GM12878 (cell line): ENCODE results near the gene AOPEP. TPM values are rescaled to one million over a fixed set of nuclear protein-coding genes. Genes with fewer than 3 reads are reported as not detected.
A peak's percentile ranks its signal among the peaks of the same experiment; 100 is the strongest.

Experiments
- ATAC-seq: fragments of 200-7000 bp; cut with Tn5 transposase; 3 replicates; pipeline ENCODE4 v1.9.1; 2020; ENCODE audit warnings: mild to moderate bottlenecking, moderate library complexity
- BruUV-seq: library from RNA; stranded (reverse); fragments of 400-500 nt; replicated peaks from 2 replicates; lab custom pipeline; 2021; lab: Mats Ljungman, UMichigan
- CTCF ChIA-PET: fragments of 300-600 bp; sonication (Branson Sonifier 250); formaldehyde crosslinking; extraction: SDS; loops from one replicate; lab custom pipeline; 2021; ENCODE audit warnings: inconsistent platforms; lab: Yijun Ruan, JAX
- POLR2A ChIA-PET: fragments of 350-600 bp; formaldehyde crosslinking; extraction: SDS; loops from one replicate; lab custom pipeline; 2021; ENCODE audit warnings: inconsistent platforms; lab: Charles Lee
- RAD21 ChIA-PET: fragments of 300-600 bp; sonication (Branson Sonifier 250); formaldehyde crosslinking; loops from one replicate; lab custom pipeline; 2023; ENCODE audit warnings: antibody characterized with exemption; ENCODE audit not compliant: unreplicated experiment; lab: Charles Lee
- SMC1A ChIA-PET: fragments of 300-600 bp; sonication (Branson Sonifier 250); formaldehyde crosslinking; loops from one replicate; lab custom pipeline; 2023; ENCODE audit not compliant: unreplicated experiment, uncharacterized antibody; lab: Charles Lee
- DNase-seq: peaks from one replicate; pipeline ENCODE4 v3.0.0-alpha.2; 2011; ENCODE audit warnings: low read depth, low spot score
- FAIRE-seq: peaks from 3 replicates; lab custom pipeline; 2011; peaks lifted over from hg19 to GRCh38; lab: Jason Lieb, UNC
- H2AFZ ChIP-seq: 2 replicates; pipeline ENCODE4 v1.6.0; 2011; ENCODE audit warnings: low read depth, low read length, control low read depth; ENCODE audit not compliant: control insufficient read depth
- H3K27ac ChIP-seq: 2 replicates; pipeline ENCODE4 v1.5.1; 2011; ENCODE audit warnings: control low read depth; ENCODE audit not compliant: control insufficient read depth, insufficient read depth
- H3K27me3 ChIP-seq, 2 experiments: replicated peaks in 1 of 2; 2 replicates each; pipeline versions ENCODE4 v1.6.0 to v1.6.1; 2011; ENCODE audit warnings: low read length in 1 of 2; ENCODE audit not compliant: control insufficient read depth in 2 of 2, insufficient read depth in 2 of 2
- H3K36me3 ChIP-seq, 2 experiments: 2 replicates each; pipeline ENCODE4 v1.5.1; 2011; ENCODE audit warnings: low read length in 1 of 2; ENCODE audit not compliant: control insufficient read depth in 2 of 2, insufficient read depth in 2 of 2
- H3K4me1 ChIP-seq: 2 replicates; pipeline ENCODE4 v1.6.1; 2011; ENCODE audit warnings: mild to moderate bottlenecking, low read length, moderate library complexity, mixed read lengths; ENCODE audit not compliant: control insufficient read depth, insufficient read depth
- H3K4me2 ChIP-seq: 2 replicates; pipeline ENCODE4 v1.6.0; 2011; ENCODE audit warnings: control low read depth; ENCODE audit not compliant: control insufficient read depth, insufficient read depth
- H3K4me3 ChIP-seq: fragments of 200-600 bp; sonication (generic); 2 replicates; pipeline ENCODE4 v1.5.1; 2016
- H3K79me2 ChIP-seq: 2 replicates; pipeline ENCODE4 v1.6.0; 2011; ENCODE audit warnings: low read length; ENCODE audit not compliant: control insufficient read depth, insufficient read depth
- H3K9ac ChIP-seq: 2 replicates; pipeline ENCODE4 v1.8.0; 2011; ENCODE audit warnings: low read length, control low read depth, mixed read lengths; ENCODE audit not compliant: control insufficient read depth, insufficient read depth
- H3K9me3 ChIP-seq: replicated peaks from 3 replicates; pipeline ENCODE4 v1.5.1; 2011; ENCODE audit warnings: mild to moderate bottlenecking, low read length; ENCODE audit not compliant: control insufficient read depth, insufficient read depth
- H4K20me1 ChIP-seq: 2 replicates; pipeline ENCODE4 v1.6.0; 2011; ENCODE audit not compliant: control insufficient read depth, insufficient read depth
- BHLHE40 ChIP-seq, 2 experiments: fragments of 450-650 bp in 1 of 2; IDR thresholded peaks; 2 replicates each; pipeline ENCODE4 v1.6.1; 2011 to 2017; ENCODE audit warnings: low read depth in 2 of 2, borderline replicate concordance in 1 of 2, improper control_type of control experiment in 1 of 2, low read length in 1 of 2, mild to moderate bottlenecking in 1 of 2
- BRCA1 ChIP-seq: IDR thresholded peaks from 2 replicates; pipeline ENCODE4 v1.6.1; 2011; ENCODE audit warnings: low read depth, low read length, improper control_type of control experiment
- CREM ChIP-seq: IDR thresholded peaks from 2 replicates; pipeline ENCODE4 v1.6.1; 2014; ENCODE audit warnings: antibody characterized with exemption, low read depth
- EGR1 ChIP-seq, 2 experiments: IDR thresholded peaks; 1 replicate in 1 of 2; 2 replicates in 1 of 2; pipeline ENCODE4 v1.6.1; 2011 to 2012; ENCODE audit warnings: low read depth in 2 of 2, low read length in 2 of 2, borderline replicate concordance in 1 of 2, mild to moderate bottlenecking in 1 of 2, moderate library complexity in 1 of 2
- IRF5 ChIP-seq: fragments of 450-650 bp; IDR thresholded peaks from 2 replicates; pipeline ENCODE4 v1.6.1; 2017; ENCODE audit warnings: borderline replicate concordance
- LARP7 ChIP-seq: fragments of 450-650 bp; IDR thresholded peaks from 2 replicates; pipeline ENCODE4 v1.6.1; 2017; ENCODE audit warnings: mild to moderate bottlenecking
- NRF1 ChIP-seq: conservative IDR thresholded peaks from 2 replicates; pipeline ENCODE4 v1.6.1; 2011; ENCODE audit warnings: mild to moderate bottlenecking, low read depth, low read length, improper control_type of control experiment
- RBBP5 ChIP-seq: fragments of 200-600 bp; sonication (generic); conservative IDR thresholded peaks from 2 replicates; pipeline ENCODE4 v1.6.1; 2016
- SIX5 ChIP-seq: IDR thresholded peaks from 2 replicates; pipeline ENCODE4 v1.6.1; 2011; ENCODE audit warnings: mild to moderate bottlenecking, low read depth, low read length, moderate library complexity; ENCODE audit not compliant: severe bottlenecking
- ZBTB11 ChIP-seq: fragments of 450-650 bp; formaldehyde crosslinking; IDR thresholded peaks from 2 replicates; pipeline ENCODE4 v1.5.0; 2022; ENCODE audit warnings: mild to moderate bottlenecking, missing genetic modification characterization
- WGBS: methylation state at CpG from one replicate; pipeline ENCODE4 v1.1.6; 2016; ENCODE audit warnings: low lambda C conversion rate; ENCODE audit not compliant: insufficient replicate concordance, insufficient coverage; ENCODE audit errors: missing lambda C conversion rate; 5-methylcytosine and 5-hydroxymethylcytosine counted together
- in situ Hi-C: fragments of 300-500 bp; cut with MboI; formaldehyde crosslinking; loops from 9 replicates; pipeline ENCODE4 v1.14.3; 2018; ENCODE audit warnings: mixed read lengths
- intact Hi-C: fragments of 100-400 bp; cut with micrococcal nuclease; formaldehyde crosslinking; loops from one replicate; pipeline ENCODE4 v1.14.2; 2022; ENCODE audit not compliant: unreplicated experiment
- polyA plus RNA-seq, 11 experiments: library from polyadenylated mRNA; depleted of rRNA in 4 of 11; unstranded in 6 of 11; stranded (reverse) in 5 of 11; fragments of >200 nt; fragmentation: Nextera tagmentation in 4 of 11; fragmentation: Illumina TruSeq in 1 of 11; extraction: Ambion mirVana in 4 of 11; extraction: Trizol in 1 of 11; gene quantifications; 1 replicate in 1 of 11; 2 replicates in 10 of 11; pipeline versions ENCODE4 v1.2.1 to v1.2.3, GENCODE V29; 2011 to 2016; ENCODE audit warnings: inconsistent platforms in 2 of 11, missing spikeins in 2 of 11, low read depth in 1 of 11
- total RNA-seq, 4 experiments: library from RNA; depleted of rRNA in 3 of 4; stranded (reverse); fragments of >200 nt in 3 of 4; fragmentation: Illumina TruSeq in 1 of 4; extraction: Trizol in 1 of 4; gene quantifications; 2 replicates each; pipeline versions ENCODE4 v1.2.1 to v1.2.3, GENCODE V29; 2013 to 2021
- TF ChIP-seq, protein P1 (sequence below): fragments of 450-650 bp; IDR thresholded peaks from 2 replicates; pipeline ENCODE4 v1.6.1; 2017; ENCODE audit warnings: mild to moderate bottlenecking
- TF ChIP-seq, protein P2 (sequence below): IDR thresholded peaks from 2 replicates; pipeline ENCODE4 v1.6.1; 2012; ENCODE audit warnings: low read length, inconsistent platforms
- TF ChIP-seq, protein P3 (sequence below): fragments of 450-650 bp; formaldehyde crosslinking; IDR thresholded peaks from 2 replicates; pipeline ENCODE4 v1.4.0; 2022; ENCODE audit warnings: mild to moderate bottlenecking, moderate library complexity

Gene AOPEP
- total and polyA plus RNA-seq, 10 of the 15 experiments (the other 5 are each of a cell fraction or from before 2014, with no cell fraction given) = 2.3 to 16.9 (median 10.1) TPM

GRCh38 chr9:94847486-94847885, 121.0 kb downstream of the AOPEP start:
- FAIRE-seq (no peak), DNase-seq (no peak), ATAC-seq (peak; percentile 28; the same call in 1 of the 3 replicates)
- Histone ChIP-seq H3K9me3 (no peaks in the 10 kb centered on the region), H3K4me1 (no peaks in the 10 kb centered on the region), H2AFZ (no peak overlapping the region), H3K4me2 (no peak overlapping the region), H3K36me3 (no peaks in the 10 kb centered on the region), H3K4me3 (no peak overlapping the region), H3K27me3 (no peaks in the 10 kb centered on the region), H3K27ac (no peak overlapping the region), H4K20me1 (no peaks in the 10 kb centered on the region), H3K9ac (no peak overlapping the region), H3K79me2 (no peaks in the 10 kb centered on the region)
- ChIA-PET SMC1A (interaction anchor here (1.3 to 3.2 kb wide), 2 partner anchors 13 to 40 kb away, joined by 3 to 10 read pairs; no protein-coding TSS in a partner anchor), POLR2A (no interaction called here), RAD21 (no interaction called here), CTCF (no interaction called here)
- in situ Hi-C loops (no loop called here), intact Hi-C loops (no loop called here)
- 70% methylated on average over 3 of the region's 3 CpGs for WGBS
- no TSS peak for BruUV-seq
- TF ChIP-seq ZBTB11 (no peak), CREM (no peak), BRCA1 (no peak), NRF1 (no peak), SIX5 (no peak), IRF5 (no peak), LARP7 (no peak), EGR1 (IDR thresholded peaks at IDR 0.05; ENCODE audit: borderline replicate concordance in 1 of 2, low read depth in 2 of 2, low read length in 2 of 2) (no peak), BHLHE40 (IDR thresholded peaks at IDR 0.05; ENCODE audit: borderline replicate concordance in 1 of 2, low read depth in 2 of 2, low read length in 1 of 2) (no peak), RBBP5 (no peak)
- TF ChIP-seq, protein P1, sequence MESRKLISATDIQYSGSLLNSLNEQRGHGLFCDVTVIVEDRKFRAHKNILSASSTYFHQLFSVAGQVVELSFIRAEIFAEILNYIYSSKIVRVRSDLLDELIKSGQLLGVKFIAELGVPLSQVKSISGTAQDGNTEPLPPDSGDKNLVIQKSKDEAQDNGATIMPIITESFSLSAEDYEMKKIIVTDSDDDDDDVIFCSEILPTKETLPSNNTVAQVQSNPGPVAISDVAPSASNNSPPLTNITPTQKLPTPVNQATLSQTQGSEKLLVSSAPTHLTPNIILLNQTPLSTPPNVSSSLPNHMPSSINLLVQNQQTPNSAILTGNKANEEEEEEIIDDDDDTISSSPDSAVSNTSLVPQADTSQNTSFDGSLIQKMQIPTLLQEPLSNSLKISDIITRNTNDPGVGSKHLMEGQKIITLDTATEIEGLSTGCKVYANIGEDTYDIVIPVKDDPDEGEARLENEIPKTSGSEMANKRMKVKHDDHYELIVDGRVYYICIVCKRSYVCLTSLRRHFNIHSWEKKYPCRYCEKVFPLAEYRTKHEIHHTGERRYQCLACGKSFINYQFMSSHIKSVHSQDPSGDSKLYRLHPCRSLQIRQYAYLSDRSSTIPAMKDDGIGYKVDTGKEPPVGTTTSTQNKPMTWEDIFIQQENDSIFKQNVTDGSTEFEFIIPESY = no peak
- TF ChIP-seq, protein P2, sequence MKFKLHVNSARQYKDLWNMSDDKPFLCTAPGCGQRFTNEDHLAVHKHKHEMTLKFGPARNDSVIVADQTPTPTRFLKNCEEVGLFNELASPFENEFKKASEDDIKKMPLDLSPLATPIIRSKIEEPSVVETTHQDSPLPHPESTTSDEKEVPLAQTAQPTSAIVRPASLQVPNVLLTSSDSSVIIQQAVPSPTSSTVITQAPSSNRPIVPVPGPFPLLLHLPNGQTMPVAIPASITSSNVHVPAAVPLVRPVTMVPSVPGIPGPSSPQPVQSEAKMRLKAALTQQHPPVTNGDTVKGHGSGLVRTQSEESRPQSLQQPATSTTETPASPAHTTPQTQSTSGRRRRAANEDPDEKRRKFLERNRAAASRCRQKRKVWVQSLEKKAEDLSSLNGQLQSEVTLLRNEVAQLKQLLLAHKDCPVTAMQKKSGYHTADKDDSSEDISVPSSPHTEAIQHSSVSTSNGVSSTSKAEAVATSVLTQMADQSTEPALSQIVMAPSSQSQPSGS = no peak
- TF ChIP-seq, protein P3, sequence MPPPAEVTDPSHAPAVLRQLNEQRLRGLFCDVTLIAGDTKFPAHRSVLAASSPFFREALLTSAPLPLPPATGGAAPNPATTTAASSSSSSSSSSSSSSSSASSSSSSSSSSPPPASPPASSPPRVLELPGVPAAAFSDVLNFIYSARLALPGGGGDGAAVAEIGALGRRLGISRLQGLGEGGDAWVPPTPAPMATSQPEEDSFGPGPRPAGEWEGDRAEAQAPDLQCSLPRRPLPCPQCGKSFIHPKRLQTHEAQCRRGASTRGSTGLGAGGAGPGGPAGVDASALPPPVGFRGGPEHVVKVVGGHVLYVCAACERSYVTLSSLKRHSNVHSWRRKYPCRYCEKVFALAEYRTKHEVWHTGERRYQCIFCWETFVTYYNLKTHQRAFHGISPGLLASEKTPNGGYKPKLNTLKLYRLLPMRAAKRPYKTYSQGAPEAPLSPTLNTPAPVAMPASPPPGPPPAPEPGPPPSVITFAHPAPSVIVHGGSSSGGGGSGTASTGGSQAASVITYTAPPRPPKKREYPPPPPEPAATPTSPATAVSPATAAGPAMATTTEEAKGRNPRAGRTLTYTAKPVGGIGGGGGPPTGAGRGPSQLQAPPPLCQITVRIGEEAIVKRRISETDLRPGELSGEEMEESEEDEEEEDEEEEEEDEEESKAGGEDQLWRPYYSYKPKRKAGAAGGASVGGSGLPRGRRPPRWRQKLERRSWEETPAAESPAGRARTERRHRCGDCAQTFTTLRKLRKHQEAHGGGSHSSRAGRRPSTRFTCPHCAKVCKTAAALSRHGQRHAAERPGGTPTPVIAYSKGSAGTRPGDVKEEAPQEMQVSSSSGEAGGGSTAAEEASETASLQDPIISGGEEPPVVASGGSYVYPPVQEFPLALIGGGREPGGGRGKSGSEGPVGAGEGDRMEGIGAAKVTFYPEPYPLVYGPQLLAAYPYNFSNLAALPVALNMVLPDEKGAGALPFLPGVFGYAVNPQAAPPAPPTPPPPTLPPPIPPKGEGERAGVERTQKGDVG (CRISPR knock-in tag) = no peak
